ENCODE results near the gene NCK1. TPM values are rescaled to one million over a fixed set of nuclear protein-coding genes. Genes with fewer than 3 reads are reported as not detected.

NCK1 gene
- total RNA-seq, 2 experiments from 2014 or later, result 30.4 to 31.9 TPM

DNA sequence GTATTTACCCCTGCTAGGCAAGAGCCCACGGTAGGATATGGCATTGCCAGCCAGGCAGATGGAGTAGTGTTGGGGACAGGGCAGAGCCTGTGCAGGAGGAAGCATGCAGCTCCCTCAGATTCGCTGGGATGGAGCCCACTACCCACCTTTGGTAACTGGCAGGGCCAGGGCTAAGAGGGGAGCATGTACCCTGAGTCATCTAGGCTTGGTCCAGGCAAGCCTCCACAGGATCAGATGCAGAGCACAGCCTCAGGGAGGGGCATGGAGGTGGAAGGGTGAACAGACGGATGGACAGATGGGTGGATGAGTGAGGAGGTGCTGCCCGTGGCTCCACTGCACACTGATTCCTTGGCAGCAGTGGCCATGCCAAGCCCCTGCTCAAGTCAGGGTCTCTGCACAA is 128.8 kb downstream of the NCK1 start:
- H3K27me3 Mint-ChIP-seq, result no peaks in the 10 kb centered on the region
- ChIA-PET POLR2A (no interaction called here), CTCF (interaction anchor here (0.6 kb wide), 1 partner anchor 200 kb away, joined by 3 read pairs; no protein-coding TSS in a partner anchor)
- intact Hi-C loops (cut with DNase I, micrococcal nuclease), result no loop called here
- ATAC-seq (no peak), DNase-seq (no peak)
- no peak overlapping the region for H3K4me3 Mint-ChIP-seq
- no peaks in the 10 kb centered on the region for H3K36me3 Mint-ChIP-seq (ENCODE audit: low read depth)
- H3K9me3 Mint-ChIP-seq (ENCODE audit: low read depth), result no peaks in the 10 kb centered on the region
- no peak overlapping the region for H3K27ac Mint-ChIP-seq
- peaks cover 10% of the 10 kb centered on the region for H3K4me1 Mint-ChIP-seq

DNA sequence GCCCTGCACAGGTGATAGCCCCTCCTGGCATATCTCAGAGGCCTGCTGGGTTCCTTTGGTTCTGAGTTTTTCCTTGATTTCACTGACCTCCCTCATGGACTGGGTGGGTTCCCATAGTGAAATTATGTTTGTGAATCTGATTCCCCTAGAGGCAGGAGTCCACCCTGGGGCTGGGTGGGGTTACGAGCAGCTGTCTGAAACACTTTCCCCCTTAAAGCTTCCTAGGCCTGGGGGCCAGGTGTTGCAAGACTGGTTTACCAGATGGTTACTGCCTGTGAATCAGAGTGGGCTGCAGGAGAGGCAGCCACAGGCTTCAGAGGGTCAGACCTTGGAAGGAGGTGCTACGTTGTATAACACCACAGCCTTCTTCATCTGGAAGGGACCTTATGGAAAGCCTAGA is 130.1 kb downstream of the NCK1 start:
- Mint-ChIP-seq H3K36me3 (ENCODE audit: low read depth) (no peaks in the 10 kb centered on the region), H3K4me3 (no peak overlapping the region), H3K27ac (no peak overlapping the region), H3K4me1 (peaks cover 10% of the 10 kb centered on the region), H3K27me3 (no peaks in the 10 kb centered on the region), H3K9me3 (ENCODE audit: low read depth) (no peaks in the 10 kb centered on the region)
- ChIA-PET POLR2A (no interaction called here), CTCF (no interaction called here)
- intact Hi-C loops (cut with DNase I, micrococcal nuclease), result no loop called here
- ATAC-seq, result no peak
- no peak for DNase-seq

DNA sequence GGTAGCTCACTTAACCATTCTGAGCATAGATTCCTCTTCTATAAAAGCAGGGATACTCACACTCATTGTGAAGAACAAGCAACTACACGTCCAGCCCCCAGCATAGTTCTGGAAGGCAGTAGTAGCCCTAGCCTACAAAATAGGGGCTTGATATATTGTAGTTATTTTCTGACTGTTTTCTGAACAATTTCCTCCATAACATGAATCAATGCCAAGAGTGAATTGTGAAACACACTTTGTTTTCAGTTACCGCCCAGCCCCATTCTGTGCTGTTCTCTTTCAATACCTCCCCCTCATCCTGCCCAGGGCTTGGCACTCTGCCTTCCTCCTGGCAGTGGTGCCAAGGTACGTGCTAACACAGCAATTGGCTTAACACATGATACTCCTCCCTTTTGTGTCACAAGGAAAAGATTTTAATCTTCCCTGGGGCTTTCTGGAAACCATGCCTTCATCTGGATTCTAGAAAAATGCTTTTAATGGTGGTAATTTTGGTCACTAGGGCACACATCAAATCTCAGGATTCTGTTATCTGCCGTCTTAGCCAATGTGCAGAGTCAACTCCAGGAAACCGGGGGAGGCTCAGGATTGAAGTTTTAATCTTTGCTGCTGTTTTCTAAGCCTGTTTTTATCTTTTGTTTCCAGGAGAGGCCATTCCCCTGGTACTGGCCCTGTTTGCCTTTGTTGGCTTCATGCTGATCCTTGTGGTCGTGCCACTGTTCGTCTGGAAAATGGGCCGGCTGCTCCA is 132.9 kb downstream of the NCK1 start:
- ChIA-PET POLR2A (interaction anchor here (0.6 kb wide), 1 partner anchor 132 kb away, joined by 9 read pairs; no protein-coding TSS in a partner anchor), CTCF (no interaction called here)
- intact Hi-C loops (cut with DNase I, micrococcal nuclease), result no loop called here
- H3K4me1 Mint-ChIP-seq, result peaks cover 10% of the 10 kb centered on the region
- peak; percentile 60 for DNase-seq
- no peaks in the 10 kb centered on the region for H3K9me3 Mint-ChIP-seq (ENCODE audit: low read depth)
- ATAC-seq, result peak; percentile 96
- H3K4me3 Mint-ChIP-seq, result no peak overlapping the region
- H3K27me3 Mint-ChIP-seq, result no peaks in the 10 kb centered on the region
- peak overlapping the region; percentile 30 for H3K27ac Mint-ChIP-seq
- H3K36me3 Mint-ChIP-seq (ENCODE audit: low read depth), result no peaks in the 10 kb centered on the region

DNA sequence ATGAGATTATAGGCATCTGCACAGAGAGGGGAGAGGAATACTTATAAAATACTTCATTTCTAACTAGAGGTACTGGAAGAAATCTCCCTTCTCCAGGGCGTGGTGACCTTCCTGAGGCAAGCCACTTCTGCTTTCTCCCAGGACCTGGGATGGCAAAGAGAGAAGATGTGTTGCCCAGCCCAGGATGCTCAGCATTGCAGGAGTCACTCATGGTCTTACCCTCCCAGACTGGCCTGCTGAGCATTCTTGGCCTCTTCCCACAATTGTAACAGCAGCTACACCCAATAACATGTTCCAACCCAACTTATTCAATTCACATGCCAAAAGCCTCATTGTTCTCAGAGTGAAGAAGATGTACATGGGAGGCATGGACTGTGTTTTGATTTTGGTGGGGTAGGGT is 133.6 kb downstream of the NCK1 start:
- CTCF ChIA-PET, result interaction anchor here (1.2 kb wide), 1 partner anchor 18 kb away, joined by 3 read pairs; no protein-coding TSS in a partner anchor
- H3K4me3 Mint-ChIP-seq, result no peak overlapping the region

More for the DNA sequence above, 133.6 kb downstream of the NCK1 start:
- POLR2A ChIA-PET, result no interaction called here
- no peak for DNase-seq
- H3K36me3 Mint-ChIP-seq (ENCODE audit: low read depth), result no peaks in the 10 kb centered on the region
- intact Hi-C loops (cut with DNase I, micrococcal nuclease), result no loop called here
- H3K27ac Mint-ChIP-seq, result no peak overlapping the region
- no peaks in the 10 kb centered on the region for H3K9me3 Mint-ChIP-seq (ENCODE audit: low read depth)
- ATAC-seq, result no peak
- H3K4me1 Mint-ChIP-seq, result peaks cover 10% of the 10 kb centered on the region
- no peaks in the 10 kb centered on the region for H3K27me3 Mint-ChIP-seq

Other genes with a start within 250 kb of the NCK1 start
- gene STAG1, start 109.8 kb upstream of the NCK1 start, total RNA-seq, result 10 to 100 TPM; 27.1 to 36.0 TPM
- 1 to 10 TPM; 1.7 to 2.0 TPM for gene SLC35G2, start 43.1 kb upstream of the NCK1 start, total RNA-seq
- gene IL20RB, start 95.8 kb downstream of the NCK1 start, total RNA-seq, result 1 to 10 TPM in 1 of 2 experiments, under 1 TPM in 1; 0.93 to 1.1 TPM

All from activated CD4-positive, alpha-beta T cell treated with anti-CD3 and anti-CD28 coated beads for 36 hours (primary cell).